AG08396 (cell line): Measurements from ENCODE around the gene BPIFA2.
"Not testable (repeated sequence)": the region's sequence is repeated elsewhere in the genome, so short reads cannot be mapped to it uniquely, and the experiment has no call there.

Source experiments
- DNase-seq: peaks from one replicate; pipeline ENCODE4 v3.0.0; 2012; ENCODE audit warnings: low spot score, mixed read lengths

The BPIFA2 gene, protein sequence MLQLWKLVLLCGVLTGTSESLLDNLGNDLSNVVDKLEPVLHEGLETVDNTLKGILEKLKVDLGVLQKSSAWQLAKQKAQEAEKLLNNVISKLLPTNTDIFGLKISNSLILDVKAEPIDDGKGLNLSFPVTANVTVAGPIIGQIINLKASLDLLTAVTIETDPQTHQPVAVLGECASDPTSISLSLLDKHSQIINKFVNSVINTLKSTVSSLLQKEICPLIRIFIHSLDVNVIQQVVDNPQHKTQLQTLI

DNA sequence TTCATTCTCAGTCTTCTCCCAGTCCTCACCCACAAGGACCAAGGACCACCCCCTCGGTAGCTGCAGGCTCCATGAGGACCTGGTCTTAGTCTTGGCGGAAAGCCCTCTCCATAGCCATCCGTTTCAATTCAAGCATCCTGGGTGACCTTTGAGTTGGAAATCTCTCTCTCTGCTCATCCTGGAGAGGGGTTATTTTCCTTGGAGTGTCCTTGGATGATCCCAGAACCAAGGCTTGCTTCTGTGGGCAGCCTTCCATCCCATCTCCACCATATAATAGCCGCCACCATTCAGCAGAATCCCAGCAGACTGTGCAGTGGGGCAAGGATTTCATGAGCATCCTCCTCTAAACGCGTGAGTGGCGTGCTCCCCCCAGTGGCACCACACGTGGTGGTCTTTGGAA lies at the start of gene BPIFA2:
TSS of gene BPIFA2 (plus strand) at position 301 of the 400 bp plus-strand sequence. CDS start 987 bp downstream, outside the sequence.
- DNase-seq: no peak

DNA sequence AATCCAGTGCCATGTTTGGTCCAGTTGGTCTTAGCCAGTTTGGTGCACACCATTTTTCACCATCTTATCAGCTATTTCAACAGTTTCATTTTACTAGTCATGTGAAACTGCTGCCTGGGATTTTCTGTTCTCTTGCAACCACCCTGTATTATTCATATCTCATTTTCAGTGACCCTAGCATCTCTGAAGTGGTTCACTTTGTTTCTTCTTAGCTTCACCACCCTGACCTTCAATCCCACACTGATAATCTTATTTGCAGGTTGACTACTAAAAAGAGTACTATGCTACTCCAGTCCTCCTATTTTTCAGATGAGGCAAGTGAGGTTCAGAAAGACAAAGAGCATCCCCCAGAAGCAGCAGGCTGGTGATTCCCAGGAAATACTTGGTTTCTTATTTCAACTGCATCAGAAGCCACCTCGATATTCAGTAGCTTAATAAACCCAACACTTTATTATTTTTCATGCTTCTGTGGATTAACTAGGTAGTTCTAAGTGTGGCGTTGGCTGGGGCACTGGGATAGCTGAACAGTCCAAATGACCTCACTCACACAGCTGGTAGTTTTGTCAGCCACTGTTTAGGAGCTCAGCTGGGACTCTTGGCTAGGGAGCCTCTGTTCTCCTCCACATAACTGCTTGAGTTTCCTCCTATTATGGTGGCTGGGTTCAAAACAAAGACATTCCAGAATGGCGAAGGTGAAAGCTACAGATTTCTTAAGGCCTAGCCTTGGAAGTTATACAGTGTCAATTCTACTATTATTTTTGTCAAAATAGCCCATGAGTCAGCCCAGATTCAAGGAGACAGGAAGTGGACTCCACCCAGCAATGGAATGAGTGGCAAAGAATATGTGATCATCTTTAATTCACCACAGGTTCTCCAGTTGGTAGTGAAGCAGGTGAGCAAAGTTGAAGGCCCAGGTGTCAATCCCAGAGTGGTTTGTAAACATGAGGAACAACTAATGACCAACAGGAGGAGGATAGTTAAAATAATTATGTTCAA lies 47.9 kb upstream of the BPIFA2 start:
- no peak for DNase-seq

DNA sequence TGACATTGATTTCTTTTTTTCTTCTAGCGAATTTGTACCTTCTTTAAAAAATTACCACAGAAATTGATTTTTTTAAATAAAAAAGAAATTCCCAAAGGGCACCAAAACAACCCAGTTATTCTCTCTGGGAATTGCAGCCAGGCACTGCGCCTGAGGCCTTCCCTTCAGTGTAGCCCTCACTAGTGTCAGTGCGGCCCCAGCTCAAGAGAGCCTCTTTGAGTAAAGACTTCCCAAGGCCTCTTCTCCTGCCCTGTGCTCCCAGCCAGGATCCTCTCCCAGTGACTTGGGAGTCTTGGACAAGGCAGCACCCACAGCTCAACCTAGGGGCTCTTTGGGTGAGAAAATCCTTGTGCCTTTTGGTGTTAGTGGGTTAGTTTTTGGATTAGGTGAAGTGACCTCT lies 47.0 kb upstream of the BPIFA2 start:
- DNase-seq: no peak

DNA sequence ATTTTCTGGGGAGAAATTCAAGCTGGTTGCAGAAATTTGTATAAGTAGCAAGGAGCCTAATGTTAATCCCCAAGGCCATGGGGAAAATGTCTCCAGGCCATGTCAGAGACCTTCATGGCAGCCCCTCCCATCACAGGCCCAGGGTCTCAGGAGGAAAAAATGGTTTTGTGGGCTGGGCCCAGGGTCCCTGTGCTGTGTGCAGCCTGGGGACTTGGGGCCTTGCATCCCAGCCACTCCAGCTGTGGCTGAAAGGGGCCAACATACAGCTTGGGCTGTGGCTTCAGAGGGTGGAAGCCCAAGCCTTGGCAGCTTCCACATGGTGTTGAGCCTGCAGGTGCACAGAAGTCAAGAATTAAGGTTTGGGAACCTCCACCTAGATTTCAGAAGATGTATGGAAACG lies 45.7 kb upstream of the BPIFA2 start:
- not testable (repeated sequence) for DNase-seq

DNA sequence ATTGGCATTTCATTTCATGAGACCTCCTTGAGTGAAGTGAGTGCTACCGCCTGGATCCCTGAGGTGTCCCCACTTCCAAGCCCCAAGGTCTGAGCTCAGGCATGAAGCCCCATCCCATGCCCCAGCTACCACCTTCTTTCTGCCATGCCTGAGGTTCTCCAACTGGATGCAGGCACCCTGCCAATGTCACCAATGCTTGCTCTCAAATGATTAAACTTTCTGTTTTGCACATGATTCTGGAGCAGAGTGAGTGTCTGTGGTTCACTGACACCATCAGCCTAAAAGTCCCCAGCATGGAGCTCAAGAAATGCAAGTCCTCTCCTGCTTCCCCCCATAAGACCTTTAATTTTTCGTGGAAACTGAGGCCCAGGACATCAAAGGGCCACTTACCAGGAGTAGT lies 43.7 kb upstream of the BPIFA2 start:
- no peak for DNase-seq

DNA sequence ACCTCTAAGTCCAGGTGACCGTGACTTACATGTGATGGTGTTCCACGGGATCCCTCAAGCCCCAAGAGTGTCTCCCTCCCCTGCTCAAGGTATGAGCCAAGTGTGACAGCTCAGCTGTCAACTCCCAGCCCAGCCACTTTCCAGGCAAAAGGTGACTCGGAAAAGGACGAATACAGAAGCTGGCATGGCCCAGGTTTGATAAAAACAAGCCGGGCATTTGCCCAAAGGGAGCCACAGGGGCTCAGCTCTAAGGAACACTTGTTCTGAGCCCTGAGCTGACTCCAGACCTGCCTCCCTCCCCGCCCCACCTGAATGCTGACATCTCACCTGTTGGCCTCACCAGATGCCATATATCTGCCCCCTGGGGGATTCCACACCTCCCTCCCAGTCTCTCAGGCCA lies 43.0 kb upstream of the BPIFA2 start:
- DNase-seq: no peak

DNA sequence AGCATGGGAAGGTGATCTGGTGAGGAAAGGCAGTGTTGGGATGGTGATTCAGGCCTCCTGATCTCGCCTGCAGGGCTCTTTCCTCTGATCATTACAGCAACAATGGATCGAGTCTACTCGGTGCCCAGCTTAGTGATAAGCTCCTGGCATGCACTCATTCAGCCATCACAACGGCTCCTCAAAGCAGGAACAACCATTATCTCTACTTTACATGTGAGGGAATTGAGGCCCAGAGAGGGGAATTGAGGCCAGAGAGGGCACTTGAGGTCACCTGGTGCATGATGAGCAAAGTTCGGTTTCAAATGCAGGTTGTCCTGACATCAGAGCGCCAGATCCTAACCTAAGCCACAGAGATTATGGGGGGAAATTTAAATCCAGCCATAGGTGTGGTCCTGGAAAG lies 42.0 kb upstream of the BPIFA2 start:
- no peak for DNase-seq

DNA sequence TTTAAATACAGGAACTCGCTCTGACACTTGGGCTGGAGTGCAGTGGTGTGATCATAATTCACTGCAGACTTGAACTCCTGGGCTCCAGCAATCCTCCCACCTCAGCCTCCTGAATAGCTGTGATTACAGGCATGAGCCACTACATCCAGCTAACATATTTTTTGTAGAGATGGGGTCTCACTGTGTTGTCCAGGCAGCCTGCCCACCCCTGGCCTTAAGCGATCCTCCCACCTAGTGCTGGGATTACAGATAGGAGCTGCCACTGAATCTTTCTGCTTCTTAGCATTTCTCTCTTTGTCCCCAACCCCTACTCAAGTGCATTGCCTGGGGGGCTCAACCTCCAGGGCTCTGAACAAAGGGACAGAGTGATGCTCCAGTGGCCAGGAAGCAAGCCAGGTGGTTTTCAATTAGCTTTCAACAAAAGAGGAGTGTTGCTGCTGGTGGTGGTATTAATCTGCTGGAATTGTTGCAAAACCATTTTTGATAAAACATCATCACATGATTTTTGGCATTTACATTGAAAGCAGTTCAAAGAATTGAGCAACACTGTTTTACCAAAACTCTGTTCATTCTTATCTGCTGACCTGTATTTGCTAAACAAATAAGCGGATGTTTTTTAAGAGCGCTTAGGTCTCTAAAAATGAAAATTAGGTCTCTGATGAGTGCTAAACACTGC lies 40.4 kb upstream of the BPIFA2 start:
- no peak for DNase-seq

DNA sequence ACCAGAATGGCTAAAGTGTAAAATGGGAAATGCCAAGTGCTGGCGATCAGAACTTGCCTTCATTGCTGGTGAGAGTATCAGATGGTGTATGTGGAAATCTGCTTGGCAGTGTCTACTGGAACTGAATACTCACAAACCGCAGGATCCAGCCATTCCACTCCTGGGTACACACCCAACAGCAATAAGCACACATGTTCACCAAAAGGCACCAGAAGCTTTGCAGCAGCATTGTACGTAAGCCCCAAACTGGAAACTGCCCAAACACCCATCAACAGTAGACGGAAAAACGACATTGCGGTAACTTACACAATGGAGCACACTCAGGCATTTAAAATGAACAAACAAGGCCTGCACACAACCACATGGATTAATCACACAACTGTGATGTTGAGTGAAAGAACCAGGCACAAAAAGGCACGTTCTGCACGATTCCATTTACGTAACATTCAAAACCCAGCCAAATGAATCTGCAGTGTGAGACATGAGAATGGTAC lies 37.3 kb upstream of the BPIFA2 start:
- DNase-seq: no peak

DNA sequence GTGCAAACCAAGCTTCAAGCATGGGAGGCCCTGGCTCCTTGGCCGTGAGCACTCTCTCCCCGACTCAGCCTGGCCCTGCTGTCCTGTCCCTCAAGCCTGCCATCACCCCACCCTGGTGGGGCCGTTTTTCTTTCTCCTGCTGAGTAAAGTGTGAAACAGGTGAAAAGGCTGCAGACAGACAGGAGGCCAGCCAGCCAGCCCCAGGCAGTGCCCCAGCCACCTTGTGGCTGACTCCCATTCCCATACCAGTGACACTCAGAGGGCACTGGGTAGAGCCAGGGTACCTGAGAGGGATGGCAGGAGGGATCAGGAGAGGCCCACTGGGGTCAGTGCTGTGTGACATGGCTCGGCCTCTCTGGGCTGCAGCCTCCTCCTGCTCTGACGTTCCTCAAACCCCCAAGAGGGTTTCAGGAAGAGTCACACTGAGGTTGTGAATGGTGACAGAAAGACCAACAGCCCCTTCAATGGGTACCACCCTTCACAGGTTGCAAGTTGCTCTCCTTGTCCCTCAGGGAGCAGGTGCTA lies 35.9 kb upstream of the BPIFA2 start:
- no peak for DNase-seq

DNA sequence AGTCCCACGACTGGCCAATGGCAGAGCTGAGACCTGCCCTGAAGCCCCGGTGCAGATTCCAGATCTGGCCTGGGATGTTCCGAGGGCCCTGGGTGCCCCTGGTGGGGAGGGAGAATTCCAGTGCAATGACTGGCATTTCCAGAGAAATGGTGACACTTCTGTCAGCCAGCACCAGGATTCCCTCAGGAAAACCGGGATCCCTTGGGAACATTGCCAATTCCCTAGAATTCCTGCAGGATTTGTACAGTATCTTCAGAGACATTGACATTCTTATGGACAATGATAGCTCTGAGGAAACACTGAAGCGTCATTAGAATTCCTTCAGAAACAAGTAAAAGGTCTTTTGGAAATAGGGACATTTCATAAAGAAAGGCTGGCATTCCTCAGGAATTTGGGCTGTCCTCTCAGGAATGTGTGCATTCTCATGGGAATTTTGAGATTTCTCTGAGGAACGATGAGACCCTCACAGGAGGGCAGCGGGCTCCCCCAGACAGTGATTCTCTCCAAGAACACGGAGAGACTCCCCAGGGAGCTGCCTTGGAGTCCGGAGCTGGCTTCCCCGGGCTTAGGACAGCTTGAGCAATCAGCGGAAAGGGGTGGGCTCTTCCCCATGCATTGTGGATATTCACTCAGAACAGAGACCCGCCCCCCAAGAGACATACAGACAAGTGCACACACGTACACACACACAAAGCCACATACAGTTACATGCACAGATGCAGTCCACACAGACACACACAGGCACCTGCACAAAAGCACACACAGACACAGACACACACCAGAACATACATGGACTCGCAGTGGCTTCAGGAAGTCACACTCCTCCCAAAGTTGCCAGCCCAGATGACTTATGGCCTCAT lies 35.2 kb upstream of the BPIFA2 start:
- DNase-seq: no peak

DNA sequence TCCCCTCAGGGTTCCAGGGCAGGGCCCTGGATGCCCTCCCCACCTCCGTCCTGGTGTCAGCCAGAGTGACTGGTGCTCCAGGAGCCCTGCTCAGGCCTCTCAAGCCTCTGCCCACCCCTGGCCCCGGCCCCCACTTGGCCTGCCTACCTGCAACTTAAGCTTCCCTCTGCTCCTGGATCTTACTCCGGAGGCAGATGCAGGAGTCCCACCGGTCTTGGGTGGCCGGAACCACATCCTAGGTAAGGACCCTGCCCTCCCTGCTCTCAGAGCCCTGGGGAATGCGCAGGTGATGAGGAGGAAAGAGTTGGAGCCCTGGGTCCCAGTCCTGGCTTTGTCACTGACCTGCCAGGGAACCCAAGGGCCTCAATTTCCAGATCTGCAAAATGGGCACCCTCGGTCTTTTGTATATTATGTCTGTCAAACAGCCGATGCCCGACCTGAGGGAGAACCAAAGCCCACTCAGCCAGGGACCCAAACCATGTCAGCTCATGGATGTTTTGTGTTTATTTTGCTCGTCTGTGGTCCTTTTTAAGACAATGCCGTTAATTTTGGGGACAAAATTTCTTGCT lies 34.5 kb upstream of the BPIFA2 start:
- DNase-seq: no peak

DNA sequence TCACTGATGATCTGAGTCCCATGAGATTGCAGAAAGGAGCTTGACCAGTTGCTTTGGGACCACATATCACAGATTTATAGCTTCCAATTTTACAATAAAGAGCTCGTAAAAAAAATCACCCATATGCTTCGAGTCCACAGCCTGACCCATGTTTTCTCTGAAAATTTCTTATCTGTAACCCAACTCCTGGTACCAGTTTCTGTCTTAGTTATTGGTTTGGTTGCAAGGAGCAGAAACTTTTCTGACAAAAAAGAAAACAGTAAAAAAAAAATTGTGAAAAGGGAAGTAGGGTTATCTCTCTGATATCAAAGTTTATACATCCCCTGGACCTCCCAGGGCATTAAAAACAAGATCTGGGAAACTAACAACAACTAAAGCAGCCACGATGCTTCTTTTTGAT lies 30.8 kb upstream of the BPIFA2 start:
- no peak for DNase-seq

DNA sequence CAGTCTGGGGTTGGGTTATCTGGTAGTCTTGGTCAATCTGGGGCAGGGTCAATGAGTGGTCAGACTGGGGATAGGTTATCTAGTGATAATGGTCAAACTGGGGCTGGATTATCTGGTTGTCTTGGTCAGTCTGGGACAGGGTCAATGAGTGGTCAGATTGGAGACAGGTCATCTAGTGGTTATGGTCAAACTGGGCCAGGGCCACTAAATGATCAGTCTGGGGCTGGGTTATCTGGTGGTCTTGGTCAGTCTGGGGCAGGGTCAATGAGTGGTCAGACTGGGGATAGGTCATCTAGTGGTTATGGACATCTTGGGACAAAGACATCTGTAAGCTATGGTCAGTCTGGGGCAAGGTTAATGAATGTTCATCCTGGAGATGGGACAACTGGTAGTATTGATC lies 28.5 kb upstream of the BPIFA2 start:
- no peak for DNase-seq

DNA sequence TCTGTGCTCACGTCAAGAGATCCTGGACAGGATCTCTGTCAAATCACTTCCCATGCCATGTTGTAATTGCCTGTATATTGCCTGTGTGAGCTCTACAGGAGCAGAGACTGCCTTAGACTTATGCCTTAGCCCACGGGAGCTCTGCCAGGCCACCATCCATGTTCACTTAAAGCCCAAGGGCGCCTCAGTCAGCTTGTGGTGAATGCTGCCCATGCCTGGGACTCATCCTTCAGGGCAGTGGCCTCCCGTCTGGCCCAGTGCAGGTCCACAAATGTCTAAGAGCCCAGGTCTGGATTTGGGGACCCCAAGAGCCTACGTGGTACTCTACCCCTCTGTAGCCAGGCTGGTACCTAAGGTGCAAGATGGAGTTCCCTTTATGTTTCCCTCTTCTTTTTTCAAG lies 22.4 kb upstream of the BPIFA2 start:
- DNase-seq: no peak

DNA sequence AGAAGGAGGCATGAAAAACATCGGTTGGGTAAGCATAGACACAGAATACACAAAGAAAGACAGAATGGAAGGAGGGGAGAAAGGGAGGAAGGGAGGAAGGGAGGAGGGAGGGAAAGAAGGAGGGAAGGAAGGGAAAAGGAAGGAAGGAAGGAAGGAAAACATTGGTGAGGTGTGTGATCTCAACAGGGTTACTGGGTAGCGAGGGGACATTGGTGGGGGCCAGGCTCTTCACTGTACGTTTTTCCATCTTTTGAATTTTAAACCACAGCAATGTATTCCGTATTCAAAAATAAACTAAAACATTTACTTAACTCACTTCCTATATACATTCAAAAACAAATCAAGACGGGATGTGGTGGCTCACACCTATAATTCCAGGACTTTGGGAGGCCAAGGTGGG lies 20.7 kb upstream of the BPIFA2 start:
- DNase-seq: no peak

DNA sequence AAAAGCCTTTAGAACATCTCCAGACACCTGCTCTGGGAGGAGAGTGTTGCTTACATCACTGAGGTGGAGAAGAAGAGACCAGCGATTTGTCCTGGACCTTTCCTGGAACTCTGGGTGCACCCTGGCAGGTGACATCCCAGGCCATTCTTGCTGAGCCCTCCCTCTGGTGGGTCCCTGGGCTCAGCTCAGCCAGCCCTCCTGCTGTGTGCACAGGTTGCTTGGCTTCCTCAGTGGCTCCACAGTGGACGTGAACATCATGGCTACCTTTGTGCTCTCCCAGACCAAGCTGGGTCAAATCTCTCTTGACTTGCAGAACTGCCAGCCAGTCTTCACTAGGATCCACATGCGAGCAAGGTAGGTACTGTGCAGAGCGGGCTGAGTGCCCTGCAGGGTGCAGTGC lies 19.9 kb upstream of the BPIFA2 start:
- no peak for DNase-seq

DNA sequence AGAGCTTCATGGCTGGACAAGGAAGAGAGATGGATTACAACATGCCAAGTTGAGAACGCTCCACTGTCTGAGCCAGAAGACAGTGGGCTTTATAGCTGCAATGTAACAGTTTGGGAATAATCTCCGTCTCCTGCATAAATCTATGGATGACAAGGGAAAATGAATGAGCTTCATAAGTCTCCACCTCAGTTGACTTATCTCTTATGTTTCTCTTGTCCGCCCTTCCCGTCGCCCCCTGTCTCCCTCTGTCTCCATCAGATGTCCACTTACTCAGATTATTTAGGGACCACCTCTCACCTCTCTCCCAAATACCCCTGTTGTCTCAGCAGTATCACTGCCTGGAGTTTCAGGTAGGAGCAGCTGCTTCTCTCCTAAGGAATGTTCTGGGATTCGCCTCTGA lies 13.7 kb upstream of the BPIFA2 start:
- no peak for DNase-seq

DNA sequence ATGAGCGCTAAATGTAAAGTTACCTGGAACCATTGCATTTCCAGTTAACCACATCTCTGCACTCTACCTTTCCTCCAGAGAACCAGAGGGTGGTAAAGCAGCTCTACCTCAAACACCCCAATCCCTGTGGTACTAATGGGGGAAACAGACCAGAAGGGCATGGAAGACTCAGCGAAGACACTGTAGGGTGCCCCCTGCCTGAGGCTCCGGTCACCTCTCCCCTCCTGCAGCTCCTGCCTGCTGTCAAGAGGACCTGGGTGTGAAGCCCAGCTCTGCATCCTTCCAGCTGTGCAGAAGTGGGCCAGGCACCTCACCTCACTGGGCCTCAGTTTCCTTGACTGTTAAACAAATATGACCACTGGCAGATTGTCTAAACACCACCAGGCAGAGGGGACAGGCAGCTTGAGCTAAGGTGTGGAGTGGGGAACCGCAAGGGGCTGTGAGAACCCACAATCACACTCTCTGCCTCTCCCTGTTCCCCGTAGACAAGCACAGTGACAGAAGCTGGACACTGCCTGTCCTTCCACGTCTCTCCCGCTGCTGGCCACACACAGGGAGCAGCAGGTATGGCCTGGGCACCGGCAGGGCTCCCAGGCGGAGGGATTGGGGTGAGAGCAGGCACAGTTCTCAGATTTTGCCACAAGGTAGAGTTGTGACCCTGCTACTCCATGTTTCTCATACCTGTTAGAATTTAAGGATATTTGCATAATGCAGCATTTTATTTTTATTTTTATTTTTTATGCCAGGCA lies 9.1 kb upstream of the BPIFA2 start:
- no peak for DNase-seq

DNA sequence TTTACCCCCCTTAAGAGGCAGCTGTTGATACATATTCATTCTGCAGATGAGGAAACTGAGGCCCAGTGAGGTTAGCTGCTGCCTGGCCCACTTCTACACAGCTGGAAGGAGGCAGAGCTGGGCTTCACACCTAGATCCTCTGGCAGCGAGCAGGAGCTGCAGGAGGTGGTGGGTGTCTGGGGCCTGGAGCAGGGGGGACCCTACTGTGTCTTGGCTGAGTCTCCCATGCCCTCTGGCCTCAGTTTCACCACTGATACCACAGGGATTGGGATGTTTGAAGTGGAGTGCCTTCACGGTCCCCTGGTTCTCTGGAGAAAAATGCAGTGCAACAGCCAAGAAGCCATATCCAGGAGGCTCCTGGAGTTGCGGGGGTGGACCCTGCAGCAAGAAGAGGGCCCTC lies 8.2 kb upstream of the BPIFA2 start:
- no peak for DNase-seq
